ENCODE results near the gene PTPRN.

DNA sequence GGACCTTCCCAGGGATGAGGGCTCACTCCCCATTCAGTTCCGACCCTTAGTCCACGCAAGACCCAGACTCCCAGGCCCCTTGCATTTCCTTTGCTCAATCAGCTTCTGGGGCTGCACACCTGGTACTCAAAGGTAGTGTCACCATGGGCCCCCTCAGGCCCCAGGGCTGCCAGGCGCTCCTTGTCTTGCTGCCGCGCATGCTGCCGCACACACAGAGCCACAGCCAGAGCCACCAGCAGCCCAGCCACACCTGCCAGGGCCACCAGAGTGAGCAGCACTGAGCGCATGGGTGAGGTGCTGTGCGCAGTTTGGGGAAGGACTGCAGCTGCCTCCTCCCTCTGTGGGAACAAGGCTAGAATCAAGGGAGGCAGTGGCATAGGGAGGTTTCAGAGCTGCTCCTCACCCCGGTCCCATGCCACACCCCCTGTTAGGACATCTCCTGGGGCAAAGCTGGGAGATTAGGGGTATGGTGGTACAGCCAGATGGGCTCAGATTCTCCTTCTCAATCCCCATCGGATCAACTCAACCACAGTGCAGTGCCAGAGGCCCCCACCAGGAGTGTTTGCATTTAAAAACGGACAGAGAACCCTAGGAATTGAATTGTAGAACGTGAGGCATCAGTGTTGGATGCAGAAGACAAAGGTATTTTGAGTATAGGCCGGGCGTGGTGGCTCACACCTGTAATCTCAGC, 11.3 kb downstream of the PTPRN start:
- TF ChIP-seq, protein P1, sequence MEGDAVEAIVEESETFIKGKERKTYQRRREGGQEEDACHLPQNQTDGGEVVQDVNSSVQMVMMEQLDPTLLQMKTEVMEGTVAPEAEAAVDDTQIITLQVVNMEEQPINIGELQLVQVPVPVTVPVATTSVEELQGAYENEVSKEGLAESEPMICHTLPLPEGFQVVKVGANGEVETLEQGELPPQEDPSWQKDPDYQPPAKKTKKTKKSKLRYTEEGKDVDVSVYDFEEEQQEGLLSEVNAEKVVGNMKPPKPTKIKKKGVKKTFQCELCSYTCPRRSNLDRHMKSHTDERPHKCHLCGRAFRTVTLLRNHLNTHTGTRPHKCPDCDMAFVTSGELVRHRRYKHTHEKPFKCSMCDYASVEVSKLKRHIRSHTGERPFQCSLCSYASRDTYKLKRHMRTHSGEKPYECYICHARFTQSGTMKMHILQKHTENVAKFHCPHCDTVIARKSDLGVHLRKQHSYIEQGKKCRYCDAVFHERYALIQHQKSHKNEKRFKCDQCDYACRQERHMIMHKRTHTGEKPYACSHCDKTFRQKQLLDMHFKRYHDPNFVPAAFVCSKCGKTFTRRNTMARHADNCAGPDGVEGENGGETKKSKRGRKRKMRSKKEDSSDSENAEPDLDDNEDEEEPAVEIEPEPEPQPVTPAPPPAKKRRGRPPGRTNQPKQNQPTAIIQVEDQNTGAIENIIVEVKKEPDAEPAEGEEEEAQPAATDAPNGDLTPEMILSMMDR (IDR thresholded peaks at IDR 0.05; ENCODE audit: low read length) = no peak
- TF ChIP-seq EZH2 (IDR thresholded peaks at IDR 0.05; ENCODE audit: borderline replicate concordance, low read length) = no peak
